HL-60/S4 (cell line): Measurements from ENCODE around the gene ZDHHC11B.
"Not testable (repeated sequence)": the region's sequence is repeated elsewhere in the genome, so short reads cannot be mapped to it uniquely, and the experiment has no call there.

Source experiments
- in situ Hi-C: fragments of 300-500 bp; cut with MboI; formaldehyde crosslinking; loops from 2 replicates; pipeline ENCODE4 v1.14.3; 2022; ENCODE audit warnings: low sequenced_read_pairs

The ZDHHC11B gene

GRCh38 chr5:784428-785177 lies at the start of gene ZDHHC11B:
ZDHHC11B (minus strand) TSS chr5:784729; CDS start chr5:766919, 17,810 bp downstream.
- in situ Hi-C loops, result not testable (repeated sequence)

GRCh38 chr5:834013-834412 lies 49.5 kb upstream of the ZDHHC11B start:
- in situ Hi-C loops, result not testable (repeated sequence)

GRCh38 chr5:828194-828593 lies 43.7 kb upstream of the ZDHHC11B start:
- in situ Hi-C loops, result not testable (repeated sequence)

- in situ Hi-C loops, result not testable (repeated sequence)
Measured at GRCh38 chr5:825544-825943, 41.0 kb upstream of the ZDHHC11B start.

- in situ Hi-C loops, result no loop called here
Measured at GRCh38 chr5:821504-821903, 37.0 kb upstream of the ZDHHC11B start.

- in situ Hi-C loops, result no loop called here
Measured at GRCh38 chr5:820245-820644, 35.7 kb upstream of the ZDHHC11B start.

GRCh38 chr5:819078-819477 lies 34.5 kb upstream of the ZDHHC11B start:
- in situ Hi-C loops, result no loop called here

GRCh38 chr5:816176-816575 lies 31.6 kb upstream of the ZDHHC11B start:
- in situ Hi-C loops, result no loop called here

- in situ Hi-C loops, result no loop called here
Measured at GRCh38 chr5:815449-815848, 30.9 kb upstream of the ZDHHC11B start.

GRCh38 chr5:813575-813974 lies 29.0 kb upstream of the ZDHHC11B start:
- in situ Hi-C loops, result not testable (repeated sequence)

- in situ Hi-C loops, result not testable (repeated sequence)
Measured at GRCh38 chr5:811384-811783, 26.9 kb upstream of the ZDHHC11B start.

- in situ Hi-C loops, result not testable (repeated sequence)
Measured at GRCh38 chr5:807719-808514, 23.4 kb upstream of the ZDHHC11B start.

GRCh38 chr5:801472-801871 lies 16.9 kb upstream of the ZDHHC11B start:
- in situ Hi-C loops, result no loop called here

GRCh38 chr5:801055-801454 lies 16.5 kb upstream of the ZDHHC11B start:
- in situ Hi-C loops, result not testable (repeated sequence)

- in situ Hi-C loops, result not testable (repeated sequence)
Measured at GRCh38 chr5:798505-799138, 14.1 kb upstream of the ZDHHC11B start.

GRCh38 chr5:797986-798385 lies 13.5 kb upstream of the ZDHHC11B start:
- in situ Hi-C loops, result not testable (repeated sequence)

- in situ Hi-C loops, result not testable (repeated sequence)
Measured at GRCh38 chr5:795873-796272, 11.3 kb upstream of the ZDHHC11B start.

- in situ Hi-C loops, result not testable (repeated sequence)
Measured at GRCh38 chr5:794948-795347, 10.4 kb upstream of the ZDHHC11B start.

GRCh38 chr5:788703-789102 lies 4.2 kb upstream of the ZDHHC11B start:
- in situ Hi-C loops, result not testable (repeated sequence)

GRCh38 chr5:787857-788233 lies 3.3 kb upstream of the ZDHHC11B start:
- in situ Hi-C loops, result not testable (repeated sequence)

- in situ Hi-C loops, result not testable (repeated sequence)
Measured at GRCh38 chr5:787224-787856, 2.8 kb upstream of the ZDHHC11B start.
